GM12872 (cell line): ENCODE measurements around the gene S100A12.
A peak's percentile ranks its signal among the peaks of the same experiment; 100 is the strongest.

ENCODE experiments used
- TF ChIP-seq, protein P1 (sequence below): IDR thresholded peaks from 3 replicates; pipeline ENCODE4 v1.5.1; 2011; ENCODE audit warnings: low read depth, mild to moderate bottlenecking, low read length, moderate library complexity; ENCODE audit not compliant: insufficient read depth

The S100A12 gene

DNA sequence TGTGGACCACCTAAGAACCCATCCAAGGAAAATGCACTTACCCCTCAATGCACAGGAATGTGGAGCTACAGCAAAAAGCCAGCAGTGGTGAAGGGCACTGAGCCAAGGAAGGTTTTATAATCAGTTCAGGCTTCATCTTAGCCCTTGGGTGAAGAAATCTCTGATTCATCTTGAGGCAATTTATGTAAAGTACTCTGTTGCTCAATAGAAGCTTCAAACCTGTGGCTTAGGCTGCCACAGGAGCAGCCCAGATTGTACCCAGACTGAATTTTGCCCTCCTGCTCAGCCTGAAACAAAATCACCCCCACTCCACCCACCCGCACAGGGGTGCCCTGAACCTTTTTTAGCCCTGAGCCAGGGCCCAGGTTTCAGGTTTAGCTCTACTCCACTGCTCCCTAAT, at the start of gene S100A12:
S100A12 (minus strand) TSS at position 111 of the 400 bp plus-strand sequence. CDS start 1,029 bp downstream, outside the sequence.
- TF ChIP-seq, protein P1, sequence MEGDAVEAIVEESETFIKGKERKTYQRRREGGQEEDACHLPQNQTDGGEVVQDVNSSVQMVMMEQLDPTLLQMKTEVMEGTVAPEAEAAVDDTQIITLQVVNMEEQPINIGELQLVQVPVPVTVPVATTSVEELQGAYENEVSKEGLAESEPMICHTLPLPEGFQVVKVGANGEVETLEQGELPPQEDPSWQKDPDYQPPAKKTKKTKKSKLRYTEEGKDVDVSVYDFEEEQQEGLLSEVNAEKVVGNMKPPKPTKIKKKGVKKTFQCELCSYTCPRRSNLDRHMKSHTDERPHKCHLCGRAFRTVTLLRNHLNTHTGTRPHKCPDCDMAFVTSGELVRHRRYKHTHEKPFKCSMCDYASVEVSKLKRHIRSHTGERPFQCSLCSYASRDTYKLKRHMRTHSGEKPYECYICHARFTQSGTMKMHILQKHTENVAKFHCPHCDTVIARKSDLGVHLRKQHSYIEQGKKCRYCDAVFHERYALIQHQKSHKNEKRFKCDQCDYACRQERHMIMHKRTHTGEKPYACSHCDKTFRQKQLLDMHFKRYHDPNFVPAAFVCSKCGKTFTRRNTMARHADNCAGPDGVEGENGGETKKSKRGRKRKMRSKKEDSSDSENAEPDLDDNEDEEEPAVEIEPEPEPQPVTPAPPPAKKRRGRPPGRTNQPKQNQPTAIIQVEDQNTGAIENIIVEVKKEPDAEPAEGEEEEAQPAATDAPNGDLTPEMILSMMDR, result no peak

DNA sequence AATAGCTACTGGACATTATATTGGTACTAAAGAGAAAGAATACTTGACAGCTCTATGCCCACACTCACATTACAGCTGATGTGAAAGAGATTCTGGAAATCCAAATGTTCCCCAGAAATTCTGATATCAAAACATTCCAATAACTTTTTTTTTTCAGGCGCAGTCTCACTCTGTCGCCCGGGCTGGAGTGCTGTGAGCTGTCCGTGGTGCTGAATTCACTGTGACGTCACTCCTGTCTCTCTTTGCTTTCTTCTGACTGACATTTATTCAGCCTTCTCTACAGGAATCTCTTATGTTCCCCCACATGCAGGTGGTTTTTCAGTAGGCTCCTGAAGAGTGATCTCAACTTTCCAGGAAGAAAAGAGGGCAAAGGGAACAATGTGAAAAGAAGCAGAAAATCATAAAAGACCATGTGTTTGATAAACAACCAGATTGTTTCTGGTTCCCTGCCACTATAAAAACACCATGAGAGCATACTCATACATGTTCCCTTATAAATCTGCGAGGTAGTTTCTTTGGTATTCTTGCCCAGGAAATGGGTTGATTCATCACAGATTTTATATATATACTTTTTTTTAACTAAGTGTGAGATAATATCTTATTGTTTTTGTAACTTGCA, 47.1 kb upstream of the S100A12 start:
- TF ChIP-seq, protein P1, result no peak

DNA sequence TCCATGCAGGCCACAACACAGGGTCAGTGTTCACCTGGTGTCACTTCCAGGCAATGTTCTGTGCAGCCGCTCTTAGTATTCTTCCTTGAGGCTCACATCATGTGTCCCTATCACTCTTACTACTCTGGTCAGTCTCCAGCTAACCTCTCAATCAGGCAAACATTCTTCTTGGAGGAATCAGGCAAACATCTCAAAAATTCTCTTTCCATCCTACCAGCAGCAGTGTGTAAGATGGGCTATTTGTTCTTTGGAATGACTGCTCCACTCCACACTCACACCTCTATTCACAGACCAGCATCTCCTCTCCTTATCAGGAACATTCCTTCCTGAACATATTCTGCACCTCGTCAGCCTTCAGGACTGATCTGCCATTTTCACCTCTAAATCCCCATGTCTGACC, 44.9 kb upstream of the S100A12 start:
- TF ChIP-seq, protein P1, result no peak

DNA sequence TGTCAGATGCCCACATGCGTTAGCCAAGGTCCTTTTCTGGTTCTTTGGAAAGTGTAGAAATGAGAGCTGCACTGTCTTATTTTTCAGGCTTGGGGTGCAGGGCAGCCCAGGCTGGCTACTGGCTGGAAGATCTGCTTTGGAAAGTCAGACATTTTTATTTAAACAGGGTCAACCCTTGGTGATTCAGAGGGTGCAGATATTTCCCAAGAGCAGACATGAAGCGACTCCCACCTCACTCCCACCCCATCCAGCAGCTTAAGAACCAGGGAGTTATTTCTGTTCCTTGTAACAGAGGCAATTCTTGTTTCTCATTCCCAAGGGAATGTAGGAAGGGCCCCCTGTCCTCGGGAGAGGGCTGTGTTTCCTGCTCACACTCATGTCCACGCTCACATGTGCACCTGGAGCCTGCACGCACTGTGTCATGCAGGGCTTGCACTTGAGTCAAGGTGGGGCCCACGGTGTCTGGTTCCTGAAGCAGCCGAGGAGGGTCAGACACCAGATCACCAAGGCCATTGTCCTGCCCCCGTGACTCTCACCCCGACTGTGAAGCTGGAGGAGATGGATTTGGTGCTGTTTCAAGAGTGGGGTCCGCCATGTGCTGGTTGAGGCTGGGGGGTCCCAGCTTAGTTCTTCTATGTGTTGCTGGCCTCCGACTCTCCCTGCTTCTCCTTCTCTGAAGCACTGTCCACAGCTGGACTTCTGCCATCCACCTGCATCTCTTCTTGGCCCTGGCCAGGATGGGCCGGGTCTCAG, 41.9 kb upstream of the S100A12 start:
- TF ChIP-seq, protein P1, result no peak

DNA sequence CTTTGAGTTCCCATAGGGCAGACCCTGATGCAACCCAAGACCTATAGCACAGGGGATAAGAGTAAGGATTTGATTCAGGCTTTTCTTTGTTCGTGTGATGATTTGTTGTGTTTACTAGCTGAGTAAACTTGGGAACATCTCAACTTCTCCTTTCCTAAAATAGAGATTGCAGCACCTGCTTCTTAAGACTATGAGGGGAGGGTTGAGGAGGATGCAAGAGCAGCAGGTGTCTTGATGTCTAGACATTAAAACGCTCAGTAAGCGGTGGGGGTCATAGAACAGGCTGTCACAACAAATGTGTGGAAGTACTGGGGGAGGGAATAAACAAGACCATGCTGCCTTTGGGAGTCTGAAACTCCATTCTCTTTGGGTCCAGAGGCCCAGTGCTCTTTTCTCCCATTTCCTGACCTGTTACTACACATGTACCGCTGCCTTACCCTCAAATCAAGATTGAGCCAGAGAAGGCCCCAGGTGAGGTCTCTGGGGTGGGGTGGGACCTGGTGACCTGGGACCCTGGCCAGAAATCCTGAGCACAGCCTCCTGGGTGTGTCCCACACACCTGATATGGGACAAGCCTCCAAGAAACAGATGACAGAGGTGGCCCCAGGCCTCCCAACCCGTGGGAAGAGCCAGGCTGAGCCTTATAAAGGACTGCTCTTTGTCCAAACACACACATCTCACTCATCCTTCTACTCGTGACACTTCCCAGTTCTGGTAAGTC, 40.6 kb upstream of the S100A12 start, which contains the start of gene S100A7A:
S100A7A (plus strand) TSS at position 671 of the 721 bp plus-strand sequence. CDS start 1,563 bp downstream, outside the sequence.
- TF ChIP-seq, protein P1, result no peak

DNA sequence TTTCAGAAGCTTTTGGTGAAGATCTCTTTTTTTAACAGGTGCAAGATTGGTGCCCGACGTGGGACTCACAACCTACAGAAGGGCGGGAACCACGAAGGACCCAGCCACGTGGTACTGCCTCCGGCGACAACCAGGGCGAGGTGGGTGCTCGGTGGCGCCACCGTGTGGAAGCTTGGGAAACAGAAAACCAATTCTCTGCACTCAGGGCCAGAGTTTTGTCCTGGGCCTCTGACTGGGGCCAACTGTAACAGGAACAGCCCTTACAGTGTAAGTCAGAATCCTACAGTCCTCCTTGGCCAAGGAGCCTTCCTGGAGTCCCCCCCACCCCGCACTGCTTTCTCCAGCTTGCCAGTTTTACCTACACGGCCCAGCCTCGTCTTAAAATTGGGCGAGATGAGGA, 29.3 kb upstream of the S100A12 start:
- TF ChIP-seq, protein P1, result peak; percentile 66

DNA sequence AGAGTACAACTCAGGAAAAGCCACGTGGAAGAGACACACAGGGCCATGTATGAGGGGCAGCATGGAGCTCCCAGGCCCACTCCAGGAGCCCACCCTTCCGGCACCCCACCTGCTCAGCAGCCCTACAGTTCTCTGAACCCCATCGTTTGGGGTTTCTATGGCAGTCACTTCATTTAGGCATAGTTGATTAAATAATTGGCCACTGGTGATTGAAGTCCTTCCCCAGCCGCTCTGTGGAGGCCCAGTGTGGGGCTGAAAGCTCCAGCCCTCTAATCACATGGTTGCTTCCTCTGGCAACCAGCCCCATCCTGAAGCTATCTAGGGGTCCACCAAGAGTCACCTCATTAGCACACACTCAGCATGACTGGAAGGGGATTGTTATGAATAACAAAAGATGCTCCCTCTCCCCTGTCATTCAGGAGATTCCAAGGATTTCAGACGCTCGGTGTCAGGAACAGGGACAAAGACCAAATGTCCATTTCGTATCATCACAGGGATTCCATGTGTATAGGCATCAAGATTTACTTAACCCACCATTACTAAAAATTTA, 28.7 kb upstream of the S100A12 start:
- TF ChIP-seq, protein P1, result no peak
